ENCODE measurements around the gene ANO6. TPM values are rescaled to one million over a fixed set of nuclear protein-coding genes. Genes with fewer than 3 reads are reported as not detected.

ANO6 gene
- polyA plus RNA-seq, 1 donor (not counting 4 experiments of a cell fraction or from before 2014, with no cell fraction given), result 64.3 TPM

- Histone ChIP-seq H3K36me3 (ENCODE audit: control insufficient read depth in 2 of 2, extremely low read depth in 1 of 2, insufficient read depth in 2 of 2, low read length in 2 of 2) (no peaks in the 10 kb centered on the region), H3K79me2 (ENCODE audit: control insufficient read depth, insufficient read depth, low read length) (peaks cover 88% of the 10 kb centered on the region), H3K4me2 (ENCODE audit: control insufficient read depth, extremely low read depth, insufficient read depth, low read depth, low read length) (peak overlapping the region; percentile 24), H2AFZ (ENCODE audit: control insufficient read depth, low read length) (no peak overlapping the region), H3K9me1 (ENCODE audit: control insufficient read depth, extremely low read depth, insufficient read depth, low read length) (no peaks in the 10 kb centered on the region), H3K9ac (ENCODE audit: control insufficient read depth, extremely low read depth, insufficient read depth, low read length) (no peak overlapping the region), H3K27me3 (ENCODE audit: control insufficient read depth, extremely low read depth, insufficient read depth, low read length) (no peaks in the 10 kb centered on the region), H3K9me3 (ENCODE audit: control insufficient read depth, low read depth, low read length) (no peaks in the 10 kb centered on the region), H3K27ac (ENCODE audit: control insufficient read depth, insufficient read depth, low read length) (peak overlapping the region; percentile 68), H4K20me1 (ENCODE audit: control insufficient read depth, extremely low read depth, insufficient read depth, low read length) (no peaks in the 10 kb centered on the region), H3K4me3 (ENCODE audit: control insufficient read depth in 2 of 3, extremely low read depth in 1 of 3, insufficient read depth in 2 of 3, low read depth in 1 of 3, low read length in 3 of 3) (no peak overlapping the region), H3K4me1 (ENCODE audit: control insufficient read depth, extremely low read depth, insufficient read depth, low read length) (peaks cover 53% of the 10 kb centered on the region)
- dilution Hi-C loops (cut with MboI; ENCODE audit: extremely low pct_ligation_motif_present, low sequenced_read_pairs), result no loop called here
- no peak for TF ChIP-seq CTCF (optimal IDR thresholded peaks at IDR 0.05 in 1 of 3, IDR thresholded peaks at IDR 0.05 in 1 of 3, conservative IDR thresholded peaks at IDR 0.05 in 1 of 3; ENCODE audit: extremely low read depth in 1 of 3, insufficient read depth in 2 of 3, low read length in 3 of 3)
- no peak for TF ChIP-seq EZH2 (IDR thresholded peaks at IDR 0.05; ENCODE audit: low read length)
- DNase-seq (ENCODE audit: low read depth, low spot score), result no peak
- no peak for FAIRE-seq
Measured at GRCh38 chr12:45219621-45220020, 3.7 kb downstream of the ANO6 start.

GRCh38 chr12:45220363-45220931, 4.6 kb downstream of the ANO6 start:
- Histone ChIP-seq H3K36me3 (ENCODE audit: control insufficient read depth in 2 of 2, extremely low read depth in 1 of 2, insufficient read depth in 2 of 2, low read length in 2 of 2) (no peaks in the 10 kb centered on the region), H4K20me1 (ENCODE audit: control insufficient read depth, extremely low read depth, insufficient read depth, low read length) (no peaks in the 10 kb centered on the region), H3K27ac (ENCODE audit: control insufficient read depth, insufficient read depth, low read length) (peak overlapping the region; percentile 68), H3K4me1 (ENCODE audit: control insufficient read depth, extremely low read depth, insufficient read depth, low read length) (peaks cover 55% of the 10 kb centered on the region), H3K9me3 (ENCODE audit: control insufficient read depth, low read depth, low read length) (no peaks in the 10 kb centered on the region), H3K79me2 (ENCODE audit: control insufficient read depth, insufficient read depth, low read length) (peaks cover 94% of the 10 kb centered on the region), H3K9ac (ENCODE audit: control insufficient read depth, extremely low read depth, insufficient read depth, low read length) (no peak overlapping the region), H3K27me3 (ENCODE audit: control insufficient read depth, extremely low read depth, insufficient read depth, low read length) (no peaks in the 10 kb centered on the region), H2AFZ (ENCODE audit: control insufficient read depth, low read length) (no peak overlapping the region), H3K4me2 (ENCODE audit: control insufficient read depth, extremely low read depth, insufficient read depth, low read depth, low read length) (peak overlapping the region; percentile 24), H3K4me3 (ENCODE audit: control insufficient read depth in 2 of 3, extremely low read depth in 1 of 3, insufficient read depth in 2 of 3, low read depth in 1 of 3, low read length in 3 of 3) (no peak overlapping the region), H3K9me1 (ENCODE audit: control insufficient read depth, extremely low read depth, insufficient read depth, low read length) (no peaks in the 10 kb centered on the region)
- FAIRE-seq (peak; percentile 46), DNase-seq (ENCODE audit: low read depth, low spot score) (no peak)
- dilution Hi-C loops (cut with MboI; ENCODE audit: extremely low pct_ligation_motif_present, low sequenced_read_pairs), result no loop called here
- no peak for TF ChIP-seq EZH2 (IDR thresholded peaks at IDR 0.05; ENCODE audit: low read length)
- no peak for TF ChIP-seq CTCF (optimal IDR thresholded peaks at IDR 0.05 in 1 of 3, IDR thresholded peaks at IDR 0.05 in 1 of 3, conservative IDR thresholded peaks at IDR 0.05 in 1 of 3; ENCODE audit: extremely low read depth in 1 of 3, insufficient read depth in 2 of 3, low read length in 3 of 3)

All from keratinocyte (primary cell).